ENCODE results near the gene TMEM184A. TPM values are rescaled to one million over a fixed set of nuclear protein-coding genes. Genes with fewer than 3 reads are reported as not detected.

The TMEM184A gene
- total and polyA plus RNA-seq, 2 of the 8 experiments (the other 6 are each of a cell fraction or from before 2014, with no cell fraction given) = 1.8 to 2.1 TPM

GRCh38 chr7:1503390-1503789 lies 52.6 kb downstream of the TMEM184A start (continued):
- TF ChIP-seq RNF2 (IDR thresholded peaks at IDR 0.05; ENCODE audit: borderline replicate concordance, low read depth, low read length, missing control alignments, poor library complexity, severe bottlenecking) (no peak), CREB1 (IDR thresholded peaks at IDR 0.05) (no peak), SIX5 (IDR thresholded peaks at IDR 0.05; ENCODE audit: low read depth, low read length) (no peak)
